CD14-positive monocyte (primary cell): ENCODE data around the gene POLR2C. TPM values are rescaled to one million over a fixed set of nuclear protein-coding genes. Genes with fewer than 3 reads are reported as not detected.

ENCODE experiments used
- DNase-seq, 3 donors: peaks; one replicate each; pipeline ENCODE4 v3.0.0-alpha.2; 2011 to 2022
- H2AFZ ChIP-seq: 2 replicates; pipeline ENCODE4 v1.6.0; 2012; ENCODE audit warnings: mild to moderate bottlenecking, low read depth, low read length, inconsistent platforms; ENCODE audit not compliant: insufficient read depth, poor library complexity, severe bottlenecking
- H3K27ac ChIP-seq, 2 donors: 1 replicate in 1 of 2; 2 replicates in 1 of 2; pipeline ENCODE4 v1.5.1; 2012 to 2013; ENCODE audit warnings: low read length in 2 of 2, control low read depth in 1 of 2, inconsistent platforms in 1 of 2, low read depth in 1 of 2, mild to moderate bottlenecking in 1 of 2
- H3K27me3 ChIP-seq, 2 donors: one replicate each; pipeline versions ENCODE4 v1.6.0 to v1.6.1; 2011 to 2013; ENCODE audit warnings: low read length in 2 of 2; ENCODE audit not compliant: control insufficient read depth in 2 of 2, insufficient read depth in 2 of 2
- H3K36me3 ChIP-seq, 2 donors: replicated peaks in 1 of 2; 1 replicate in 1 of 2; 2 replicates in 1 of 2; pipeline versions ENCODE4 v1.5.1 to v1.6.1; 2012 to 2013; ENCODE audit warnings: low read length in 2 of 2, control low read depth in 1 of 2, inconsistent platforms in 1 of 2, mild to moderate bottlenecking in 1 of 2; ENCODE audit not compliant: insufficient read depth in 2 of 2, control insufficient read depth in 1 of 2
- H3K4me1 ChIP-seq, 2 donors: 1 replicate in 1 of 2; 2 replicates in 1 of 2; pipeline versions ENCODE4 v1.5.1 to v1.6.1; 2012 to 2013; ENCODE audit warnings: low read length in 2 of 2, control low read depth in 1 of 2, inconsistent platforms in 1 of 2, mild to moderate bottlenecking in 1 of 2, moderate library complexity in 1 of 2; ENCODE audit not compliant: insufficient read depth in 2 of 2, control insufficient read depth in 1 of 2
- H3K4me2 ChIP-seq: replicated peaks from 2 replicates; pipeline ENCODE3; 2012; ENCODE audit warnings: low read length, moderate library complexity, mild to moderate bottlenecking; ENCODE audit not compliant: poor library complexity, severe bottlenecking; ENCODE audit errors: extremely low read depth
- H3K4me3 ChIP-seq, 3 experiments: fragments of 200-600 bp in 1 of 3; sonication (generic) in 1 of 3; replicated peaks in 1 of 3; 1 replicate in 2 of 3; 2 replicates in 1 of 3; pipeline ENCODE4 v1.5.1; 2011 to 2013; ENCODE audit warnings: low read length in 3 of 3, mild to moderate bottlenecking in 3 of 3, control low read depth in 2 of 3, low read depth in 2 of 3, inconsistent platforms in 1 of 3, moderate library complexity in 1 of 3
- H3K79me2 ChIP-seq: 2 replicates; pipeline ENCODE4 v1.6.0; 2012; ENCODE audit warnings: mild to moderate bottlenecking, control low read depth, inconsistent platforms, low read length, moderate library complexity; ENCODE audit not compliant: insufficient read depth
- H3K9ac ChIP-seq: 2 replicates; pipeline ENCODE4 v1.6.0; 2017; ENCODE audit warnings: low read length, mild to moderate bottlenecking; ENCODE audit not compliant: insufficient read depth, poor library complexity, severe bottlenecking
- H3K9me3 ChIP-seq, 2 donors: replicated peaks in 1 of 2; 1 replicate in 1 of 2; 2 replicates in 1 of 2; pipeline versions ENCODE4 v1.5.1 to v1.6.1; 2012 to 2013; ENCODE audit warnings: low read length in 2 of 2, control low read depth in 1 of 2; ENCODE audit not compliant: control insufficient read depth in 1 of 2, insufficient read depth in 1 of 2
- H4K20me1 ChIP-seq: 2 replicates; pipeline ENCODE4 v1.6.0; 2012; ENCODE audit warnings: mild to moderate bottlenecking, low read length, control low read depth, moderate library complexity; ENCODE audit not compliant: insufficient read depth
- H3K27ac Mint-ChIP-seq, 7 donors: one replicate each; pipeline ENCODE4 v1.8.0; 2020; ENCODE audit warnings: mild to moderate bottlenecking in 7 of 7, mixed read lengths in 7 of 7, moderate library complexity in 6 of 7, inconsistent platforms in 2 of 7
- H3K27me3 Mint-ChIP-seq, 3 donors: one replicate each; pipeline ENCODE4 v1.8.0; 2021 to 2022; ENCODE audit warnings: low read depth in 3 of 3, mild to moderate bottlenecking in 3 of 3, mixed read lengths in 3 of 3, moderate library complexity in 3 of 3, inconsistent platforms in 1 of 3
- H3K36me3 Mint-ChIP-seq, 2 donors: one replicate each; pipeline ENCODE4 v1.8.0; 2020; ENCODE audit warnings: mixed read lengths in 2 of 2, inconsistent platforms in 1 of 2, mild to moderate bottlenecking in 1 of 2
- H3K4me1 Mint-ChIP-seq: one replicate; pipeline ENCODE4 v1.8.0; 2020; ENCODE audit warnings: mild to moderate bottlenecking, mixed read lengths
- H3K4me3 Mint-ChIP-seq, 2 donors: one replicate each; pipeline ENCODE4 v1.8.0; 2020; ENCODE audit warnings: mild to moderate bottlenecking in 2 of 2, mixed read lengths in 2 of 2, moderate library complexity in 1 of 2
- H3K9me3 Mint-ChIP-seq, 7 donors: one replicate each; pipeline ENCODE4 v1.8.0; 2020 to 2022; ENCODE audit warnings: mixed read lengths in 7 of 7, mild to moderate bottlenecking in 6 of 7, moderate library complexity in 6 of 7, inconsistent platforms in 2 of 7
- WGBS: methylation state at CpG from one replicate; pipeline ENCODE4 v1.1.5; 2013; ENCODE audit warnings: missing lambda C conversion rate; ENCODE audit not compliant: insufficient coverage; 5-methylcytosine and 5-hydroxymethylcytosine counted together
- intact Hi-C, 2 donors: fragments of 100-400 bp; cut with micrococcal nuclease; formaldehyde crosslinking; loops; one replicate each; pipeline versions ENCODE4 v1.15.0 to v1.15.1; 2023
- polyA plus RNA-seq, 3 donors: library from polyadenylated mRNA; depleted of rRNA in 1 of 3; unstranded in 2 of 3; stranded (reverse) in 1 of 3; fragments of 300-500 nt in 2 of 3; fragments of >200 nt in 1 of 3; fragmentation: Illumina TruSeq in 2 of 3; gene quantifications; 1 replicate in 2 of 3; 2 replicates in 1 of 3; pipeline ENCODE4 v1.2.3, GENCODE V29; 2012 to 2021
- TF ChIP-seq, protein P1 (sequence below): fragments of 200-600 bp; IDR thresholded peaks from one replicate; pipeline ENCODE4 v1.8.0; 2022; ENCODE audit warnings: antibody characterized with exemption, mild to moderate bottlenecking

The POLR2C gene
- polyA plus RNA-seq, 3 donors, result 22.6 to 51.3 (median 24.4) TPM

DNA sequence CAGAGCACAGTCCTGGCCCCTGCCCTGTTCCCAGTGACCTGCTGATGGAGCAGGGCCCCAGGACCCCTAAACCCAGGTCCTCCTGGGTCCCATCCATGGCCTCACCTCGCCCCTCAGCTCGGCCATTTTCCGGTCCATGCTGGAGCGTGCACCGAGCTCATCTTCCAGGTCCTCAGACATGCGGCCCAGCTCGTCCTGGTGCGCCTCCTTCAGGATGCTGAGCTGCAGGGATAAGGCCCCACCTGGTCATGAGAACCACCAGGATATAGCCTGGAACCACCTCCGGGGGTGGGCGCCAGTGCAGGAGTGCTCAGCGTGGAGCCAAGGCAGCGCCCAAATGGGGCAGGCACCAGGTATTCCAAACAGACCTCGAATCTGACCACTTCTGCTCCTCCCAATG lies 56.0 kb downstream of the POLR2C start:
- Histone ChIP-seq H4K20me1 (no peaks in the 10 kb centered on the region), H3K27me3 (peaks cover 0 to 4% of the 10 kb centered on the region in 2 donors), H3K9ac (no peak overlapping the region), H3K4me3 (no peak overlapping the region), H2AFZ (no peak overlapping the region), H3K4me1 (no peaks in the 10 kb centered on the region), H3K36me3 (no peaks in the 10 kb centered on the region), H3K4me2 (no peak overlapping the region), H3K79me2 (no peaks in the 10 kb centered on the region), H3K27ac (no peak overlapping the region), H3K9me3 (no peaks in the 10 kb centered on the region)
- H3K27ac Mint-ChIP-seq, result peak overlapping the region in 1 of 7 donors; percentile 59
- no peak overlapping the region for H3K4me3 Mint-ChIP-seq
- H3K27me3 Mint-ChIP-seq, result peaks cover 20 to 25% (median 22%) of the 10 kb centered on the region in 3 donors
- H3K36me3 Mint-ChIP-seq, result no peaks in the 10 kb centered on the region
- no peak for DNase-seq
- peaks cover 9% of the 10 kb centered on the region for H3K4me1 Mint-ChIP-seq
- TF ChIP-seq, protein P1, sequence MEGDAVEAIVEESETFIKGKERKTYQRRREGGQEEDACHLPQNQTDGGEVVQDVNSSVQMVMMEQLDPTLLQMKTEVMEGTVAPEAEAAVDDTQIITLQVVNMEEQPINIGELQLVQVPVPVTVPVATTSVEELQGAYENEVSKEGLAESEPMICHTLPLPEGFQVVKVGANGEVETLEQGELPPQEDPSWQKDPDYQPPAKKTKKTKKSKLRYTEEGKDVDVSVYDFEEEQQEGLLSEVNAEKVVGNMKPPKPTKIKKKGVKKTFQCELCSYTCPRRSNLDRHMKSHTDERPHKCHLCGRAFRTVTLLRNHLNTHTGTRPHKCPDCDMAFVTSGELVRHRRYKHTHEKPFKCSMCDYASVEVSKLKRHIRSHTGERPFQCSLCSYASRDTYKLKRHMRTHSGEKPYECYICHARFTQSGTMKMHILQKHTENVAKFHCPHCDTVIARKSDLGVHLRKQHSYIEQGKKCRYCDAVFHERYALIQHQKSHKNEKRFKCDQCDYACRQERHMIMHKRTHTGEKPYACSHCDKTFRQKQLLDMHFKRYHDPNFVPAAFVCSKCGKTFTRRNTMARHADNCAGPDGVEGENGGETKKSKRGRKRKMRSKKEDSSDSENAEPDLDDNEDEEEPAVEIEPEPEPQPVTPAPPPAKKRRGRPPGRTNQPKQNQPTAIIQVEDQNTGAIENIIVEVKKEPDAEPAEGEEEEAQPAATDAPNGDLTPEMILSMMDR, result no peak
- 95% methylated on average over 12 of the region's 13 CpGs for WGBS
- intact Hi-C loops, result loop anchor here in 1 of 2 donors (5.0 kb wide), 1 partner anchor 216 kb away; no protein-coding TSS in a partner anchor
- peaks cover 0 to 3% (median 0%) of the 10 kb centered on the region in 7 donors for H3K9me3 Mint-ChIP-seq

DNA sequence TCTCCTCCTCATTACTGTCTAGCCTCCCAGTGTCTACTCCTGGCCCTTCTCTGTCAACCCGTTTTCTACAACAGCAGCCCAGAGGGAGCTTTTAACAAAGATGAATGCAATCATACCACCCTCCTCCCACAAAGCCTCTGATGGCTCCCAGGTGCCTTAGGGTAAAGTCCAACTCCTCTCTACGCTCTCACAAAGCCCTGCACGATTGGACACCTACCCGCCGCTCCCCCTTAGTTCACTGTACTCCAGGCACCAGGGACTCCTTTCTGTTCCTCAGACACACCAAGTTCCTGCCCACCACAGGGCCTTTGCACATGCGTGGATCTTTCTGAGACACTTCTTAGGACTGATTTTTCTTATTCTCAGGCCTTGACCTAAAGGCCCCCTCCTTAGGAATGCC lies 56.4 kb downstream of the POLR2C start:
- H3K27ac Mint-ChIP-seq, result peak overlapping the region in 1 of 7 donors; percentile 59
- Histone ChIP-seq H4K20me1 (no peaks in the 10 kb centered on the region), H3K9ac (no peak overlapping the region), H3K27me3 (peaks cover 0 to 4% of the 10 kb centered on the region in 2 donors), H3K79me2 (no peaks in the 10 kb centered on the region), H3K4me2 (no peak overlapping the region), H3K4me1 (no peaks in the 10 kb centered on the region), H3K27ac (no peak overlapping the region), H3K36me3 (no peaks in the 10 kb centered on the region), H3K9me3 (no peaks in the 10 kb centered on the region), H2AFZ (no peak overlapping the region), H3K4me3 (no peak overlapping the region)
- TF ChIP-seq, protein P1, result no peak
- peaks cover 9% of the 10 kb centered on the region for H3K4me1 Mint-ChIP-seq
- intact Hi-C loops, result loop anchor here in 1 of 2 donors (5.0 kb wide), 1 partner anchor 217 kb away; no protein-coding TSS in a partner anchor
- WGBS, result 98% methylated on average over 6 of the region's 6 CpGs
- peaks cover 0 to 3% (median 0%) of the 10 kb centered on the region in 7 donors for H3K9me3 Mint-ChIP-seq
- H3K27me3 Mint-ChIP-seq, result peaks cover 20 to 27% (median 24%) of the 10 kb centered on the region in 3 donors
- no peak for DNase-seq
- H3K4me3 Mint-ChIP-seq, result no peak overlapping the region
- no peaks in the 10 kb centered on the region for H3K36me3 Mint-ChIP-seq
